Sigmoid colon (tissue), 4 donors: Measurements from ENCODE around the gene MARCHF6.

Source experiments
- EP300 ChIP-seq, 4 donors: sonication (generic); formaldehyde crosslinking; IDR thresholded peaks; one replicate each; pipeline ENCODE4 v1.6.1; 2017; ENCODE audit warnings: antibody characterized with exemption in 4 of 4
- POLR2A ChIP-seq, 2 donors: fragments of 450-650 bp; IDR thresholded peaks; one replicate each; pipeline ENCODE4 v1.6.1; 2016; ENCODE audit warnings: antibody characterized with exemption in 2 of 2, mild to moderate bottlenecking in 2 of 2, moderate library complexity in 2 of 2
- POLR2AphosphoS5 ChIP-seq, 4 donors: sonication (generic); formaldehyde crosslinking; IDR thresholded peaks; one replicate each; pipeline ENCODE4 v1.6.1; 2017; ENCODE audit warnings: antibody characterized with exemption in 4 of 4
- TF ChIP-seq, protein P1 (sequence below), 4 experiments: fragments of 450-650 bp in 3 of 4; fragments of 200-600 bp in 1 of 4; IDR thresholded peaks; one replicate each; pipeline ENCODE4 v1.5.1; 2016 to 2019; ENCODE audit warnings: antibody characterized with exemption in 4 of 4, mild to moderate bottlenecking in 3 of 4, moderate library complexity in 2 of 4

- TF ChIP-seq, protein P1, sequence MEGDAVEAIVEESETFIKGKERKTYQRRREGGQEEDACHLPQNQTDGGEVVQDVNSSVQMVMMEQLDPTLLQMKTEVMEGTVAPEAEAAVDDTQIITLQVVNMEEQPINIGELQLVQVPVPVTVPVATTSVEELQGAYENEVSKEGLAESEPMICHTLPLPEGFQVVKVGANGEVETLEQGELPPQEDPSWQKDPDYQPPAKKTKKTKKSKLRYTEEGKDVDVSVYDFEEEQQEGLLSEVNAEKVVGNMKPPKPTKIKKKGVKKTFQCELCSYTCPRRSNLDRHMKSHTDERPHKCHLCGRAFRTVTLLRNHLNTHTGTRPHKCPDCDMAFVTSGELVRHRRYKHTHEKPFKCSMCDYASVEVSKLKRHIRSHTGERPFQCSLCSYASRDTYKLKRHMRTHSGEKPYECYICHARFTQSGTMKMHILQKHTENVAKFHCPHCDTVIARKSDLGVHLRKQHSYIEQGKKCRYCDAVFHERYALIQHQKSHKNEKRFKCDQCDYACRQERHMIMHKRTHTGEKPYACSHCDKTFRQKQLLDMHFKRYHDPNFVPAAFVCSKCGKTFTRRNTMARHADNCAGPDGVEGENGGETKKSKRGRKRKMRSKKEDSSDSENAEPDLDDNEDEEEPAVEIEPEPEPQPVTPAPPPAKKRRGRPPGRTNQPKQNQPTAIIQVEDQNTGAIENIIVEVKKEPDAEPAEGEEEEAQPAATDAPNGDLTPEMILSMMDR (IDR thresholded peaks at IDR 0.05): no peak
- no peak for TF ChIP-seq POLR2AphosphoS5 (IDR thresholded peaks at IDR 0.05)
- no peak for TF ChIP-seq POLR2A (IDR thresholded peaks at IDR 0.05)
- no peak for TF ChIP-seq EP300 (IDR thresholded peaks at IDR 0.05)
Measured at GRCh38 chr5:10343486-10343885, 10.0 kb upstream of the MARCHF6 start.
